H1 (cell line): ENCODE data around the gene INPP5A. TPM values are rescaled to one million over a fixed set of nuclear protein-coding genes. Genes with fewer than 3 reads are reported as not detected.

ENCODE experiments used
- CTCF ChIA-PET: fragments of 300-600 bp; sonication (Branson Sonifier 250); formaldehyde crosslinking; loops from one replicate; lab custom pipeline; 2021; ENCODE audit not compliant: partially characterized antibody; lab: Charles Lee
- POLR2A ChIA-PET: fragments of 300-600 bp; sonication (Branson Sonifier 250); formaldehyde crosslinking; loops from one replicate; lab custom pipeline; 2021; ENCODE audit warnings: inconsistent platforms; ENCODE audit not compliant: partially characterized antibody; lab: Charles Lee
- DNase-seq, 2 experiments: peaks; one replicate each; pipeline versions ENCODE4 v3.0.0 to v3.0.0-alpha.2; 2010 to 2022; ENCODE audit warnings: low spot score in 2 of 2, low read depth in 1 of 2, mixed read lengths in 1 of 2
- FAIRE-seq: peaks from 2 replicates; lab custom pipeline; 2011; peaks lifted over from hg19 to GRCh38; lab: Jason Lieb, UNC
- H2AFZ ChIP-seq: 2 replicates; pipeline ENCODE4 v1.8.1; 2012; ENCODE audit warnings: low read length, inconsistent platforms
- H2AK5ac ChIP-seq: 2 replicates; pipeline ENCODE4 v1.6.1; 2013; ENCODE audit warnings: low read depth, low read length
- H2BK120ac ChIP-seq: replicated peaks from 2 replicates; pipeline ENCODE3; 2013; ENCODE audit warnings: low read depth, low read length, inconsistent platforms
- H2BK12ac ChIP-seq: 2 replicates; pipeline ENCODE4 v1.6.1; 2013; ENCODE audit warnings: low read depth, low read length
- H2BK15ac ChIP-seq: 2 replicates; pipeline ENCODE4 v1.6.1; 2013; ENCODE audit warnings: low read length
- H2BK20ac ChIP-seq: 2 replicates; pipeline ENCODE4 v1.6.1; 2013; ENCODE audit warnings: low read length
- H2BK5ac ChIP-seq: 2 replicates; pipeline ENCODE4 v1.6.1; 2013; ENCODE audit warnings: low read depth, low read length
- H3K14ac ChIP-seq: 2 replicates; pipeline ENCODE4 v1.6.1; 2013; ENCODE audit warnings: inconsistent platforms; ENCODE audit not compliant: insufficient read length
- H3K18ac ChIP-seq: 2 replicates; pipeline ENCODE4 v1.6.1; 2013; ENCODE audit warnings: low read length; ENCODE audit errors: extremely low read depth
- H3K23ac ChIP-seq: 2 replicates; pipeline ENCODE4 v1.6.1; 2013; ENCODE audit warnings: inconsistent platforms; ENCODE audit not compliant: insufficient read length
- H3K23me2 ChIP-seq: 2 replicates; pipeline ENCODE4 v1.6.1; 2013; ENCODE audit warnings: low read depth, low read length
- H3K27ac ChIP-seq: 2 replicates; pipeline ENCODE4 v1.6.1; 2011; ENCODE audit warnings: low read depth, low read length, inconsistent platforms
- H3K27me3 ChIP-seq, 4 experiments: replicated peaks in 1 of 4; 1 replicate in 1 of 4; 2 replicates in 3 of 4; pipeline versions ENCODE4 v1.6.1 to v1.8.1; 2011 to 2013; ENCODE audit warnings: low read length in 3 of 4, mild to moderate bottlenecking in 3 of 4, inconsistent platforms in 2 of 4, mixed read lengths in 2 of 4, moderate library complexity in 1 of 4; ENCODE audit not compliant: control insufficient read depth in 3 of 4, insufficient read depth in 3 of 4; ENCODE audit errors: extremely low read depth in 1 of 4
- H3K36me3 ChIP-seq, 4 experiments: 2 replicates each; pipeline versions ENCODE4 v1.6.1 to v1.8.1; 2011 to 2013; ENCODE audit warnings: mild to moderate bottlenecking in 4 of 4, low read length in 3 of 4, moderate library complexity in 2 of 4, control low read depth in 1 of 4, inconsistent platforms in 1 of 4; ENCODE audit not compliant: insufficient read depth in 4 of 4, control insufficient read depth in 2 of 4
- H3K4ac ChIP-seq: replicated peaks from 2 replicates; pipeline ENCODE3; 2013; ENCODE audit warnings: low read length, low read depth, mixed read lengths, inconsistent platforms; ENCODE audit not compliant: insufficient read length
- H3K4me1 ChIP-seq, 4 experiments: replicated peaks in 1 of 4; 1 replicate in 1 of 4; 2 replicates in 3 of 4; pipeline versions ENCODE4 v1.6.1 to v1.8.1; 2011 to 2013; ENCODE audit warnings: low read length in 3 of 4, inconsistent platforms in 2 of 4, mixed read lengths in 1 of 4; ENCODE audit not compliant: insufficient read depth in 4 of 4, control insufficient read depth in 3 of 4
- H3K4me2 ChIP-seq, 2 experiments: 2 replicates each; pipeline versions ENCODE4 v1.6.1 to v1.8.1; 2011 to 2013; ENCODE audit warnings: low read depth in 2 of 2, low read length in 2 of 2, control low read depth in 1 of 2, inconsistent platforms in 1 of 2, mild to moderate bottlenecking in 1 of 2; ENCODE audit not compliant: insufficient read depth in 1 of 2
- H3K4me3 ChIP-seq, 4 experiments: fragments of 200-600, 300-600 bp in 1 of 4; sonication (generic), shearing (Covaris generic), sonication (Bioruptor Twin) in 1 of 4; 2 replicates each; pipeline versions ENCODE4 v1.5.1 to v1.8.1; 2011 to 2016; ENCODE audit warnings: low read length in 4 of 4, low read depth in 3 of 4, control low read depth in 2 of 4, inconsistent platforms in 2 of 4, mild to moderate bottlenecking in 2 of 4, mixed read lengths in 1 of 4, moderate library complexity in 1 of 4; ENCODE audit not compliant: insufficient read depth in 2 of 4; ENCODE audit errors: extremely low read depth in 1 of 4
- H3K56ac ChIP-seq: replicated peaks from 2 replicates; pipeline ENCODE3; 2013; ENCODE audit warnings: low read depth, mild to moderate bottlenecking, mixed read lengths, low read length, inconsistent platforms; ENCODE audit not compliant: insufficient read length
- H3K79me1 ChIP-seq: 2 replicates; pipeline ENCODE4 v1.6.1; 2013; ENCODE audit warnings: low read depth, low read length, control low read depth
- H3K79me2 ChIP-seq, 2 experiments: 2 replicates each; pipeline versions ENCODE4 v1.6.1 to v1.8.1; 2012 to 2013; ENCODE audit warnings: low read length in 2 of 2, mild to moderate bottlenecking in 2 of 2, inconsistent platforms in 1 of 2; ENCODE audit not compliant: insufficient read depth in 2 of 2, control insufficient read depth in 1 of 2
- H3K9ac ChIP-seq, 4 experiments: replicated peaks in 1 of 4; 1 replicate in 1 of 4; 2 replicates in 3 of 4; pipeline versions ENCODE4 v1.6.1 to v1.8.1; 2011 to 2013; ENCODE audit warnings: low read depth in 3 of 4, low read length in 3 of 4, control low read depth in 2 of 4, mild to moderate bottlenecking in 2 of 4, moderate library complexity in 2 of 4, inconsistent platforms in 1 of 4; ENCODE audit errors: extremely low read depth in 1 of 4
- H3K9me3 ChIP-seq, 2 experiments: 2 replicates each; pipeline versions ENCODE4 v1.6.1 to v1.8.1; 2012 to 2013; ENCODE audit warnings: mild to moderate bottlenecking in 2 of 2, moderate library complexity in 2 of 2, control low read depth in 1 of 2, inconsistent platforms in 1 of 2, low read depth in 1 of 2, low read length in 1 of 2, mixed read lengths in 1 of 2; ENCODE audit not compliant: insufficient read depth in 2 of 2
- H4K20me1 ChIP-seq, 2 experiments: replicated peaks in 1 of 2; 2 replicates each; pipeline versions ENCODE3 to v1.8.1; 2011 to 2013; ENCODE audit warnings: inconsistent platforms in 2 of 2, low read length in 2 of 2, mild to moderate bottlenecking in 1 of 2; ENCODE audit not compliant: insufficient read depth in 2 of 2, control insufficient read depth in 1 of 2
- H4K5ac ChIP-seq: 2 replicates; pipeline ENCODE4 v1.6.1; 2013; ENCODE audit warnings: low read length, low read depth, mixed read lengths, inconsistent platforms; ENCODE audit not compliant: insufficient read length
- H4K8ac ChIP-seq: 2 replicates; pipeline ENCODE4 v1.8.0; 2013; ENCODE audit warnings: mild to moderate bottlenecking, moderate library complexity, low read length, inconsistent platforms; ENCODE audit not compliant: insufficient read depth; ENCODE audit errors: extremely low read depth
- H4K91ac ChIP-seq: replicated peaks from 2 replicates; pipeline ENCODE3; 2013; ENCODE audit warnings: low read length, mixed read lengths, inconsistent platforms; ENCODE audit not compliant: insufficient read length
- SP4 ChIP-seq: IDR thresholded peaks from 2 replicates; pipeline ENCODE4 v1.6.1; 2012; ENCODE audit warnings: low read length, inconsistent platforms
- SUZ12 ChIP-seq: fragments of 200-600 bp; sonication (generic); IDR thresholded peaks from 2 replicates; pipeline ENCODE4 v1.6.1; 2012; ENCODE audit warnings: mild to moderate bottlenecking, inconsistent platforms, low read length, moderate library complexity, mixed read lengths
- WGBS, 2 experiments: shearing (Covaris generic) in 1 of 2; methylation state at CpG; one replicate each; pipeline versions ENCODE4 v1.1.6 to v1.1.7; 2013 to 2015; ENCODE audit warnings: low lambda C conversion rate in 2 of 2, mixed read lengths in 2 of 2, inconsistent platforms in 1 of 2, low coverage in 1 of 2, missing lambda C conversion rate in 1 of 2; ENCODE audit not compliant: insufficient replicate concordance in 2 of 2, insufficient coverage in 1 of 2, insufficient read length in 1 of 2; ENCODE audit errors: extremely low coverage in 1 of 2, missing lambda C conversion rate in 1 of 2; 5-methylcytosine and 5-hydroxymethylcytosine counted together
- polyA plus RNA-seq, 7 experiments: library from polyadenylated mRNA; depleted of rRNA in 3 of 7; stranded (reverse) in 5 of 7; unstranded in 2 of 7; fragments of >200 nt in 5 of 7; fragments of 200-250 nt in 2 of 7; gene quantifications; 1 replicate in 5 of 7; 2 replicates in 1 of 7; 4 replicates in 1 of 7; pipeline versions ENCODE4 v1.2.1 to v1.2.3, GENCODE V29; 2011 to 2013; ENCODE audit warnings: missing spikeins in 2 of 7, mixed read lengths in 2 of 7
- total RNA-seq: library from RNA; stranded (reverse); fragmentation: NEBNext Ultra II Directional; extraction: Animal tissue kit (Norgen Biotek cat#: 25700); gene quantifications from 2 replicates; pipeline ENCODE4 v1.2.1, GENCODE V29; 2021

Gene INPP5A
- total and polyA plus RNA-seq, 2 of the 8 experiments (the other 6 are each of a cell fraction or from before 2014, with no cell fraction given), result 19.7 to 27.5 TPM

- no peak for DNase-seq
- H2BK15ac ChIP-seq, result no peak overlapping the region
- H3K56ac ChIP-seq, result no peak overlapping the region
- H3K4me2 ChIP-seq, result no peak overlapping the region
- H3K9ac ChIP-seq, result no peak overlapping the region
- no peaks in the 10 kb centered on the region; the same call in 1 of the 2 replicates for H3K23me2 ChIP-seq
- no peaks in the 10 kb centered on the region for H3K36me3 ChIP-seq
- TF ChIP-seq SUZ12 (no peak), SP4 (no peak)
- H2BK20ac ChIP-seq, result no peak overlapping the region
- H3K79me2 ChIP-seq, result peaks cover 1 to 29% of the 10 kb centered on the region in 2 experiments
- H2BK120ac ChIP-seq, result no peak overlapping the region
- POLR2A ChIA-PET, result interaction anchor here (1.1 kb wide), 2 partner anchors 11 to 21 kb away, joined by 3 to 4 read pairs; no protein-coding TSS in a partner anchor
- H2BK12ac ChIP-seq, result no peak overlapping the region
- no peak overlapping the region for H3K27ac ChIP-seq
- H4K91ac ChIP-seq, result no peak overlapping the region
- H3K4ac ChIP-seq, result no peak overlapping the region
- no peak overlapping the region for H4K5ac ChIP-seq
- H2AFZ ChIP-seq, result no peak overlapping the region
- H4K8ac ChIP-seq, result peak overlapping the region; percentile 57
- H2BK5ac ChIP-seq, result no peak overlapping the region
- 89% methylated on average over 15 of the region's 15 CpGs; no CpG with 5 or more reads in 1 of the 2 experiments for WGBS, 2 experiments
- CTCF ChIA-PET, result interaction anchor here (1.0 to 1.9 kb wide), 8 partner anchors 9 to 310 kb away, joined by 3 to 5 read pairs (median 4); no protein-coding TSS in a partner anchor
- H3K18ac ChIP-seq, result no peak overlapping the region; the same call in 1 of the 2 replicates
- H3K14ac ChIP-seq, result no peak overlapping the region
- H3K79me1 ChIP-seq, result peaks cover 23% of the 10 kb centered on the region
- no peaks in the 10 kb centered on the region; a peak in 1 of 7 replicates for H3K27me3 ChIP-seq
- H3K4me1 ChIP-seq, result no peaks in the 10 kb centered on the region; a peak in 1 of 7 replicates
- no peak overlapping the region for H3K23ac ChIP-seq
- no peaks in the 10 kb centered on the region for H3K9me3 ChIP-seq
- H2AK5ac ChIP-seq, result no peak overlapping the region
- no peak overlapping the region for H3K4me3 ChIP-seq
- peaks cover 4 to 30% of the 10 kb centered on the region in 2 experiments for H4K20me1 ChIP-seq
- FAIRE-seq, result no peak
Measured at GRCh38 chr10:132551093-132551807, 13.7 kb downstream of the INPP5A start.
